ENCODE results near the gene XPOT. TPM values are rescaled to one million over a fixed set of nuclear protein-coding genes. Genes with fewer than 3 reads are reported as not detected.

XPOT gene
- total RNA-seq, 1 experiment from 2014 or later, result 69.4 TPM

GRCh38 chr12:64497903-64498302, 93.7 kb downstream of the XPOT start:
- in situ Hi-C loops (cut with HindIII; ENCODE audit: low sequenced_read_pairs), result no loop called here
- DNase-seq (ENCODE audit: low spot score), result no peak

DNA sequence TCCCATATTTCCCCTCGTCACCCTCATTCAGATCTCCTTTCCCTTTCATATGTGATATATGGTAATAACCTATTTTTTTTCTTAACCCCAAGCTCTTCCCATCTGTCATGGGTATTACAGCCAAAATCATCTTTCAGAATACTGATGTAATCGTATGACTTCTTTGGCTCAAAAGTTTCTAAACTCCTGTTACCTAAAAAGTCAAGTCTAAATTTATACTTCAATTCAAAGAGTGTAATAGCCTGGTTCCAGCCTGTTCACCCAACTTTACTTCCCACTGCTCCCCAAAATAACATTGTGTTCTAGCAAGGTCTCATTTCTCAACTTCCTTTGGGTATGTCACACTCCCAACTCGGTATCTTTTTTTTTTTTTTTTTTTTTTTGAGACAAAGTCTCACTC, 96.2 kb downstream of the XPOT start:
- in situ Hi-C loops (cut with HindIII; ENCODE audit: low sequenced_read_pairs), result no loop called here
- DNase-seq (ENCODE audit: low spot score), result peak; percentile 6

Other genes starting within 250 kb of the XPOT start
- gene KICS2, start 182.1 kb upstream of the XPOT start, total RNA-seq (2014; rRNA removed; shearing (Covaris generic)), result 1.9 and 9.6 TPM in 2 replicates
- not detected in 2 replicates for gene C12orf56, start 13.6 kb upstream of the XPOT start, total RNA-seq (2014; rRNA removed; shearing (Covaris generic))
- gene TBK1, start 47.7 kb downstream of the XPOT start, total RNA-seq (2014; rRNA removed; shearing (Covaris generic)), result 26.2 and 28.6 TPM in 2 replicates
- 41.8 and 43.4 TPM in 2 replicates for gene RASSF3, start 206.1 kb downstream of the XPOT start, total RNA-seq (2014; rRNA removed; shearing (Covaris generic))

All from G401 (cell line).